K562 (cell line): Measurements from ENCODE around the gene BACE1. TPM values are rescaled to one million over a fixed set of nuclear protein-coding genes. Genes with fewer than 3 reads are reported as not detected.

Experiments used
- BHLHE40 ChIP-seq: IDR thresholded peaks from 2 replicates; pipeline ENCODE4 v1.6.1; 2011; ENCODE audit warnings: low read length, improper control_type of control experiment
- BRD9 ChIP-seq: fragments of 450-650 bp; IDR thresholded peaks from 2 replicates; pipeline ENCODE4 v1.6.1; 2018; ENCODE audit warnings: low read depth; ENCODE audit not compliant: partially characterized antibody
- DPF2 ChIP-seq: fragments of 450-650 bp; IDR thresholded peaks from 2 replicates; pipeline ENCODE4 v1.6.1; 2016
- FOXM1 ChIP-seq, 2 experiments: fragments of 450-650 bp in 1 of 2; sonication (generic) in 1 of 2; formaldehyde crosslinking in 1 of 2; IDR thresholded peaks; 2 replicates each; pipeline versions ENCODE4 v1.6.1 to v1.9.0; 2017 to 2022; ENCODE audit warnings: low read depth in 2 of 2, mild to moderate bottlenecking in 2 of 2, missing genetic modification reagents in 1 of 2, moderate library complexity in 1 of 2
- GTF2F1 ChIP-seq: IDR thresholded peaks from 2 replicates; pipeline ENCODE4 v1.6.1; 2011; ENCODE audit warnings: low read depth, low read length, improper control_type of control experiment
- JUNB ChIP-seq: fragments of 450-650 bp; formaldehyde crosslinking; conservative IDR thresholded peaks from 2 replicates; pipeline ENCODE4 v1.4.0; 2020; ENCODE audit warnings: mild to moderate bottlenecking
- NFE2 ChIP-seq: IDR thresholded peaks from 2 replicates; pipeline ENCODE4 v1.6.1; 2014; ENCODE audit warnings: antibody characterized with exemption, low read depth
- SAP30 ChIP-seq: fragments of 200-600 bp; sonication (generic); IDR thresholded peaks from 2 replicates; pipeline ENCODE4 v1.6.1; 2012; ENCODE audit warnings: borderline replicate concordance, low read depth, mild to moderate bottlenecking, moderate library complexity, low read length, control low read depth, inconsistent platforms; ENCODE audit not compliant: insufficient read depth, poor library complexity, severe bottlenecking
- WHSC1 ChIP-seq: IDR thresholded peaks from one replicate; pipeline ENCODE4 v1.6.1; 2012; ENCODE audit warnings: low read length, control low read depth, inconsistent platforms
- polyA plus RNA-seq, 8 experiments: library from polyadenylated mRNA; depleted of rRNA in 4 of 8; stranded (reverse) in 5 of 8; unstranded in 3 of 8; fragments of >200 nt; fragmentation: Nextera tagmentation in 2 of 8; fragmentation: Illumina TruSeq in 1 of 8; extraction: Ambion mirVana in 2 of 8; extraction: Trizol in 1 of 8; gene quantifications; 2 replicates each; pipeline versions ENCODE4 v1.2.1 to v1.2.3, GENCODE V29; 2011 to 2014; ENCODE audit warnings: inconsistent platforms in 1 of 8, missing spikeins in 1 of 8
- total RNA-seq, 7 experiments: library from RNA; depleted of rRNA in 6 of 7; stranded (reverse); fragments of >200 nt in 6 of 7; fragmentation: Illumina TruSeq in 2 of 7; extraction: Trizol in 2 of 7; gene quantifications; 2 replicates each; pipeline versions ENCODE4 v1.2.1 to v1.2.3, GENCODE V29; 2011 to 2021; ENCODE audit warnings: low replicate concordance in 1 of 7
- TF ChIP-seq, protein P1 (sequence below): sonication (generic); formaldehyde crosslinking; IDR thresholded peaks from 2 replicates; pipeline ENCODE4 v1.8.1; 2023; ENCODE audit warnings: missing genetic modification reagents, mild to moderate bottlenecking, borderline replicate concordance
- TF ChIP-seq, protein P2 (sequence below): sonication (generic); formaldehyde crosslinking; IDR thresholded peaks from 2 replicates; pipeline ENCODE4 v1.8.0; 2022; ENCODE audit warnings: mild to moderate bottlenecking, missing genetic modification reagents
- TF ChIP-seq, protein P3 (sequence below): fragments of 150-350 bp; conservative IDR thresholded peaks from 2 replicates; pipeline ENCODE4 v1.6.1; 2014; ENCODE audit warnings: low read length

Gene BACE1
- total and polyA plus RNA-seq, 9 of the 15 experiments (the other 6 are each of a cell fraction or from before 2014, with no cell fraction given): 0.01 to 0.25 (median 0.16) TPM; not detected in 5

DNA sequence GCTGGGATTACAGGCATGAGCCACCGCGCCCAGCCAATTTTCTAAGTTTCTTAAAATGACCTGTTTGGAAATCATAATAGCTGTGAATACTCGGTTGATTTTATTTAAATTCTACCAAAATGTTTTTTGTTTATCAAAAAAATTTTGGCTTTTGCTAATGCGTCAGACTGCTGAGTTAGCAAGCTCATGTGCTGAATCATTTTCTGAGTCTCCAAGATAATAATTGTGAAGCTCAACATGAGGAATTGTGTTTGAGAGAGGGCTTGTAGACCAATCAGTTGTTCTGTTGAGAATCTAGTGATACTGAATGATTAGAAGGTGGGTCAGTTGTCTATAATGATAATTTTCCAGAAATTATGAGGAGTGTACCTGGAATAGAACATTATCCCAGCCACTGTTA lies 67.7 kb downstream of the BACE1 start (continued):
- TF ChIP-seq, protein P1, sequence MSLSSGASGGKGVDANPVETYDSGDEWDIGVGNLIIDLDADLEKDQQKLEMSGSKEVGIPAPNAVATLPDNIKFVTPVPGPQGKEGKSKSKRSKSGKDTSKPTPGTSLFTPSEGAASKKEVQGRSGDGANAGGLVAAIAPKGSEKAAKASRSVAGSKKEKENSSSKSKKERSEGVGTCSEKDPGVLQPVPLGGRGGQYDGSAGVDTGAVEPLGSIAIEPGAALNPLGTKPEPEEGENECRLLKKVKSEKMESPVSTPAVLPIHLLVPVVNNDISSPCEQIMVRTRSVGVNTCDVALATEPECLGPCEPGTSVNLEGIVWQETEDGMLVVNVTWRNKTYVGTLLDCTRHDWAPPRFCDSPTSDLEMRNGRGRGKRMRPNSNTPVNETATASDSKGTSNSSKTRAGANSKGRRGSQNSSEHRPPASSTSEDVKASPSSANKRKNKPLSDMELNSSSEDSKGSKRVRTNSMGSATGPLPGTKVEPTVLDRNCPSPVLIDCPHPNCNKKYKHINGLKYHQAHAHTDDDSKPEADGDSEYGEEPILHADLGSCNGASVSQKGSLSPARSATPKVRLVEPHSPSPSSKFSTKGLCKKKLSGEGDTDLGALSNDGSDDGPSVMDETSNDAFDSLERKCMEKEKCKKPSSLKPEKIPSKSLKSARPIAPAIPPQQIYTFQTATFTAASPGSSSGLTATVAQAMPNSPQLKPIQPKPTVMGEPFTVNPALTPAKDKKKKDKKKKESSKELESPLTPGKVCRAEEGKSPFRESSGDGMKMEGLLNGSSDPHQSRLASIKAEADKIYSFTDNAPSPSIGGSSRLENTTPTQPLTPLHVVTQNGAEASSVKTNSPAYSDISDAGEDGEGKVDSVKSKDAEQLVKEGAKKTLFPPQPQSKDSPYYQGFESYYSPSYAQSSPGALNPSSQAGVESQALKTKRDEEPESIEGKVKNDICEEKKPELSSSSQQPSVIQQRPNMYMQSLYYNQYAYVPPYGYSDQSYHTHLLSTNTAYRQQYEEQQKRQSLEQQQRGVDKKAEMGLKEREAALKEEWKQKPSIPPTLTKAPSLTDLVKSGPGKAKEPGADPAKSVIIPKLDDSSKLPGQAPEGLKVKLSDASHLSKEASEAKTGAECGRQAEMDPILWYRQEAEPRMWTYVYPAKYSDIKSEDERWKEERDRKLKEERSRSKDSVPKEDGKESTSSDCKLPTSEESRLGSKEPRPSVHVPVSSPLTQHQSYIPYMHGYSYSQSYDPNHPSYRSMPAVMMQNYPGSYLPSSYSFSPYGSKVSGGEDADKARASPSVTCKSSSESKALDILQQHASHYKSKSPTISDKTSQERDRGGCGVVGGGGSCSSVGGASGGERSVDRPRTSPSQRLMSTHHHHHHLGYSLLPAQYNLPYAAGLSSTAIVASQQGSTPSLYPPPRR (CRISPR knock-in tag): no peak
- peak; percentile 50; the same call in 1 of the 2 replicates for TF ChIP-seq DPF2
- TF ChIP-seq SAP30: no peak
- no peak for TF ChIP-seq BHLHE40
- no peak for TF ChIP-seq WHSC1
- TF ChIP-seq, protein P2, sequence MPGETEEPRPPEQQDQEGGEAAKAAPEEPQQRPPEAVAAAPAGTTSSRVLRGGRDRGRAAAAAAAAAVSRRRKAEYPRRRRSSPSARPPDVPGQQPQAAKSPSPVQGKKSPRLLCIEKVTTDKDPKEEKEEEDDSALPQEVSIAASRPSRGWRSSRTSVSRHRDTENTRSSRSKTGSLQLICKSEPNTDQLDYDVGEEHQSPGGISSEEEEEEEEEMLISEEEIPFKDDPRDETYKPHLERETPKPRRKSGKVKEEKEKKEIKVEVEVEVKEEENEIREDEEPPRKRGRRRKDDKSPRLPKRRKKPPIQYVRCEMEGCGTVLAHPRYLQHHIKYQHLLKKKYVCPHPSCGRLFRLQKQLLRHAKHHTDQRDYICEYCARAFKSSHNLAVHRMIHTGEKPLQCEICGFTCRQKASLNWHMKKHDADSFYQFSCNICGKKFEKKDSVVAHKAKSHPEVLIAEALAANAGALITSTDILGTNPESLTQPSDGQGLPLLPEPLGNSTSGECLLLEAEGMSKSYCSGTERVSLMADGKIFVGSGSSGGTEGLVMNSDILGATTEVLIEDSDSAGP (CRISPR knock-in tag): no peak
- no peak for TF ChIP-seq GTF2F1
- TF ChIP-seq, protein P3, sequence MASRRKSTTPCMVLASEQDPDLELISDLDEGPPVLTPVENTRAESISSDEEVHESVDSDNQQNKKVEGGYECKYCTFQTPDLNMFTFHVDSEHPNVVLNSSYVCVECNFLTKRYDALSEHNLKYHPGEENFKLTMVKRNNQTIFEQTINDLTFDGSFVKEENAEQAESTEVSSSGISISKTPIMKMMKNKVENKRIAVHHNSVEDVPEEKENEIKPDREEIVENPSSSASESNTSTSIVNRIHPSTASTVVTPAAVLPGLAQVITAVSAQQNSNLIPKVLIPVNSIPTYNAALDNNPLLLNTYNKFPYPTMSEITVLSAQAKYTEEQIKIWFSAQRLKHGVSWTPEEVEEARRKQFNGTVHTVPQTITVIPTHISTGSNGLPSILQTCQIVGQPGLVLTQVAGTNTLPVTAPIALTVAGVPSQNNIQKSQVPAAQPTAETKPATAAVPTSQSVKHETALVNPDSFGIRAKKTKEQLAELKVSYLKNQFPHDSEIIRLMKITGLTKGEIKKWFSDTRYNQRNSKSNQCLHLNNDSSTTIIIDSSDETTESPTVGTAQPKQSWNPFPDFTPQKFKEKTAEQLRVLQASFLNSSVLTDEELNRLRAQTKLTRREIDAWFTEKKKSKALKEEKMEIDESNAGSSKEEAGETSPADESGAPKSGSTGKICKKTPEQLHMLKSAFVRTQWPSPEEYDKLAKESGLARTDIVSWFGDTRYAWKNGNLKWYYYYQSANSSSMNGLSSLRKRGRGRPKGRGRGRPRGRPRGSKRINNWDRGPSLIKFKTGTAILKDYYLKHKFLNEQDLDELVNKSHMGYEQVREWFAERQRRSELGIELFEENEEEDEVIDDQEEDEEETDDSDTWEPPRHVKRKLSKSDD: no peak
- TF ChIP-seq JUNB (CRISPR knock-in tag): no peak
- TF ChIP-seq BRD9: no peak
- TF ChIP-seq FOXM1 (IDR thresholded peaks at IDR 0.05; ENCODE audit: low read depth): no peak
- no peak for TF ChIP-seq FOXM1 (CRISPR knock-in tag; IDR thresholded peaks at IDR 0.05; ENCODE audit: low read depth)
- peak; percentile 39; the same call in 1 of the 2 replicates for TF ChIP-seq NFE2
